ENCODE measurements around the gene AGAP1.

GRCh38 chr2:236070236-236070635 lies 576.4 kb downstream of the AGAP1 start:
- TF ChIP-seq POLR2AphosphoS5 (IDR thresholded peaks at IDR 0.05; ENCODE audit: low read depth, low read length), result no peak
- TF ChIP-seq POLR2A (IDR thresholded peaks at IDR 0.05; ENCODE audit: low read depth, low read length), result no peak
- TF ChIP-seq TAF1 (IDR thresholded peaks at IDR 0.05; ENCODE audit: borderline replicate concordance, low read depth, low read length), result no peak

Data from GM12892 (cell line).